Measurements from ENCODE around the gene ARSB. TPM values are rescaled to one million over a fixed set of nuclear protein-coding genes. Genes with fewer than 3 reads are reported as not detected.

Gene ARSB
- total RNA-seq, 1 experiment from 2014 or later, result 11.4 TPM

GRCh38 chr5:79014631-79015030 is 29.5 kb upstream of the ARSB start:
- Histone ChIP-seq H3K18ac (ENCODE audit: insufficient read length, low read depth, low read length) (no peak overlapping the region), H3K56ac (ENCODE audit: insufficient read length, low read depth, low read length) (no peak overlapping the region), H3K23me2 (ENCODE audit: insufficient read length, low read depth, low read length, poor library complexity, severe bottlenecking) (no peaks in the 10 kb centered on the region), H3K4ac (ENCODE audit: low read depth, low read length) (no peak overlapping the region), H3K79me2 (ENCODE audit: insufficient read depth, low read length) (no peaks in the 10 kb centered on the region), H2AFZ (ENCODE audit: low read length) (no peak overlapping the region), H3K9ac (ENCODE audit: extremely low read depth, insufficient read length, low read length) (no peak overlapping the region), H3T11ph (ENCODE audit: low read length) (no peak overlapping the region), H3K27me3 (ENCODE audit: insufficient read depth, low read length) (no peaks in the 10 kb centered on the region), H2BK120ac (ENCODE audit: low read depth, low read length, poor library complexity, severe bottlenecking) (no peak overlapping the region), H3K79me1 (ENCODE audit: insufficient read depth, low read depth, low read length, poor library complexity, severe bottlenecking) (no peaks in the 10 kb centered on the region), H3K4me2 (ENCODE audit: insufficient read depth, insufficient read length, low read length) (no peak overlapping the region), H3K14ac (ENCODE audit: insufficient read depth, low read length) (no peak overlapping the region), H2AK5ac (ENCODE audit: insufficient read length, low read length) (no peak overlapping the region), H4K5ac (ENCODE audit: insufficient read length, low read depth, low read length) (no peak overlapping the region), H4K8ac (replicated peaks; ENCODE audit: insufficient read length, low read depth, low read length) (no peak overlapping the region), H4K20me1 (ENCODE audit: control insufficient read depth, insufficient read depth, insufficient read length) (no peaks in the 10 kb centered on the region), H2BK20ac (ENCODE audit: low read depth, low read length, poor library complexity, severe bottlenecking) (no peak overlapping the region), H2BK12ac (ENCODE audit: insufficient read length, low read depth, low read length) (no peak overlapping the region), H2BK5ac (ENCODE audit: insufficient read length, low read length) (no peak overlapping the region), H3K4me1 (ENCODE audit: insufficient read depth, low read length) (no peaks in the 10 kb centered on the region), H2BK15ac (ENCODE audit: low read depth, low read length) (no peak overlapping the region), H3K9me3 (ENCODE audit: control insufficient read depth, low read depth, low read length) (no peaks in the 10 kb centered on the region), H4K91ac (ENCODE audit: insufficient read length, low read depth, low read length) (no peak overlapping the region), H3K23ac (ENCODE audit: insufficient read length, low read depth, low read length) (no peak overlapping the region), H3K27ac (ENCODE audit: insufficient read length, low read depth, low read length) (no peak overlapping the region)
- Mint-ChIP-seq H3K4me3 (no peak overlapping the region), H3K27me3 (ENCODE audit: low read depth) (no peaks in the 10 kb centered on the region; the same call in 1 of the 2 replicates), H3K4me1 (no peaks in the 10 kb centered on the region), H3K27ac (no peak overlapping the region), H3K9me3 (peaks cover 7 to 11% of the 10 kb centered on the region in 2 experiments; a peak in 4 of 5 replicates), H3K36me3 (ENCODE audit: insufficient read depth in 1 of 3, low read depth in 3 of 3) (peaks cover 0 to 5% (median 4%) of the 10 kb centered on the region in 3 experiments; a peak in 5 of 7 replicates)
- no peak for TF ChIP-seq CTCF (conservative IDR thresholded peaks at IDR 0.05)
- WGBS (ENCODE audit: extremely low coverage, insufficient read length, low lambda C conversion rate), result no CpG with 5 or more reads among the region's 2 CpGs
- DNase-seq, result no peak

Measured in H9 (cell line).